ENCODE results near the gene SUPT6H. TPM values are rescaled to one million over a fixed set of nuclear protein-coding genes. Genes with fewer than 3 reads are reported as not detected.
"Not testable (repeated sequence)": the region's sequence is repeated elsewhere in the genome, so short reads cannot be mapped to it uniquely, and the experiment has no call there.

SUPT6H gene
- total RNA-seq, 1 donor from 2014 or later: 52.4 TPM

DNA sequence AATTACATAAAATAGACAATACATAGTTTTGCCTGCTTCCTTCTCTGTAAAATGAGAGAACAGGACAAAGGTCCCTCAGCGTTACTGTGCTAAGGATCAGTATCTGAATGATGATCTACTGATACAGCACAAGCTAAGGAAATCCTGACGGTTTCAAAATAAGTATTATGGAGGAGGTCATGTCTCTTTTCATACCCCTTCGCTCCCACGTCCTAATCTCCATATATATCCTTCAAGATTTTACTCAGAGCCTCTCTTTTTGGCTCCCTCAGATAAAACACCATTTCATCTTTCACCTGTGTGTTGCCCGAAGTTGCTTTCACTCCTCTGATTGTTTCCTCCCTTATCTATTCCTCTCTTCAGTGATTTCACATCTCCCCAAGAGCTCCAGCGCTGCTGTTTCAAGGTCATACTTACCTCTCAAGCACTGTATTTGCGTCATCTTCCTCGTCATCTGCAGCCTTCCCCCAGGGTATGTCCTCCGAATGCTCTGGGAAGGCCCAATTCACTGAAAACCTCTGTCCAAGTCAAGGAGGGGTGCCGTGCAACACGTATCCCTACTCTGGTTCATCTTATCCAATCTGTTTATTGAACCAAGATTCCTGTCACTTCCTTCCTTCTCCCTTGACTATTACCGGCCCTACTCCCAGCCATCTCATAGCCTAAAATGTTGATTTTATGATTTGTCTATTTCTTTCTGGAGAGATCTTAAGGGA is 15.8 kb upstream of the SUPT6H start:
- DNase-seq (ENCODE audit: low read depth, low spot score): no peak

DNA sequence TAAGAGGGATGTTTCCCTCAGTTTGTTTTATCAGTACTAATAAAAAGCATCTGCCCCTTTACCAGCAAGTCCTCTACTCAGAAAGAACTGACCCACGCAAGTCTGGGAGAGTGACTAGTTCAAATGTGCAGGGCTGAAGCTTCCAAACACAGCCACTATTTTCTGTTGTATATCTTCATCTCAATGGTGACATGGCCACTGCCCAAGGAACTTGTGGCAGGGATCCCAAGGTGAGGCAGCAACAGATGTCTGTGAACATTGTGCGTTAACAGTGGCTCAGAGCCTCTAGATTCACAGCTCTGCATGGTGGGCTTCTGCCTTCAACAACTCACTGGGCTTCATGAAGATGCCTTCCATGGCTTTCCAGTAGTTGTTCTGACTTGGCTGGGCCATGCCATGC is 13.3 kb upstream of the SUPT6H start:
- no peak for DNase-seq (ENCODE audit: low read depth, low spot score)

GRCh38 chr17:28655160-28655559 is 6.8 kb upstream of the SUPT6H start:
- DNase-seq (ENCODE audit: low read depth, low spot score): no peak

DNA sequence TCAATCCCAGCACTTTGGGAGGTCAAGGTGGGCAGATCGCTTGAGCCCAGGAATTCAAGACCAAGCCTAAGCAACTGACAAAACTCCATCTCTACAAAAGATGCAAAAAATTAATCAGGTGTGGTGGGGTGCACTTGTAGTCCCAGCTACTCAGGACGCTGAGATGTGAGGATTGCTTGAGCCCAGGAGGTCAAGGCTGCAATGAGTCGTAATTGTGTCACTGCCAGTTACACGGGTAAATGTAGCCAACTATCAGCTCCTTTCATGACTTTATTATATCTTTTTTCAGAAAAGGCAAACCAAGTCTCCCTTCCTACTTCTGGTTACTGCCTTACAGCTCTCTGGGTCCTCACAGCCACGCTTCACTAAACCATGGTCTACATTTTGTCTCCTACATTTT is 4.2 kb upstream of the SUPT6H start:
- no peak for DNase-seq (ENCODE audit: low read depth, low spot score)

DNA sequence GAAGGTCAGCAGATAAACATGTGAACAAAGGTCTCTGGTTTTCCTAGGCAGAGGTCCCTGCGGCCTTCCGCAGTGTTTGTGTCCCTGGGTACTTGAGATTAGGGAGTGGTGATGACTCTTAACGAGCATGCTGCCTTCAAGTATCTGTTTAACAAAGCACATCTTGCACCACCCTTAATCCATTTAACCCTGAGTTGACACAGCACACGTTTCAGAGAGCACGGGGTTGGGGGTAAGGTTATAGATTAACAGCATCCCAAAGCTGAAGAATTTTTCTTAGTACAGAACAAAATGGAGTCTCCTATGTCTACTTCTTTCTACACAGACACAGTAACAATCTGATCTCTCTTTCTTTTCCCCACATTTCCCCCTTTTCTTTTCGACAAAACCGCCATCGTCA is 3.7 kb upstream of the SUPT6H start:
- not testable (repeated sequence) for DNase-seq (ENCODE audit: low read depth, low spot score)

GRCh38 chr17:28658766-28659496 is 3.1 kb upstream of the SUPT6H start:
- not testable (repeated sequence) for DNase-seq (ENCODE audit: low read depth, low spot score)

GRCh38 chr17:28659497-28659881 is 2.5 kb upstream of the SUPT6H start:
- DNase-seq (ENCODE audit: low read depth, low spot score): not testable (repeated sequence)

DNA sequence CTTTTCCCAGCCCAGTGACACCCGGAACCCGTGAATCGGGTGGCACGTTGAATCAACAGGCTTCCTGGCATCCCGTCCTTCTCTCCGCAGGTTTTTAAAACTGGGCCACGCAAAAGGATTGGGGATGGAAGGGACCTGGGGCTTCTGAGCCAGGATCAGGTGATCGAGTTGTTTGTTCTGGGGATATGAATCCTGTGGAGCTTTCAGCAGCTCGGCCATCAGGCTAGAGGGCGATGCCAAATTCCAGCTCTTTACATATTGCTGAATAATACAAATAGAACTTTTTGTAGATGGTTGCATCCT is 473 bp downstream of the SUPT6H start:
- DNase-seq (ENCODE audit: low read depth, low spot score): no peak

- DNase-seq (ENCODE audit: low read depth, low spot score): no peak
These were observed 1.7 kb downstream of the SUPT6H start for GRCh38 chr17:28663723-28664122.

- no peak for DNase-seq (ENCODE audit: low read depth, low spot score)
These were observed 4.0 kb downstream of the SUPT6H start for GRCh38 chr17:28665994-28666393.

DNA sequence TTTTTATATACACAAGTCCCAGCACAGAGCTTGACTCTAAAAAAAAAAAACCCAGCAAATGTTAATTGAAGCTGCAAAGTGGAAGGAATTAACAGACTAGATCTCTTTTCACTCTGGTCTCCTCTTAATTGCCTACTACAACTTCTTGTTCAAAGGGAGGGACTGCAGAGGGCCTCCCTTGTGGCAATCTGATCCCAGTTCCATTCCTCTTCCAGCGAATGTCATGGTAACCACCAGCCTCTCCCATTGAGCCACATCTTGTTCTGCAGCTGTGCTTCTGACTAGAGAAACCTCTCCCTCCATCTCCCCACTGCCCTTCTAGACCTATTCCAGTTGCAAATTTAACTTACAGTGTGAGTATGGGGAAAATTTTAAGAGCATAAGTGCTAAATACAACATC is 5.9 kb downstream of the SUPT6H start:
- no peak for DNase-seq (ENCODE audit: low read depth, low spot score)

GRCh38 chr17:28669918-28670317 is 7.9 kb downstream of the SUPT6H start:
- no peak for DNase-seq (ENCODE audit: low read depth, low spot score)

DNA sequence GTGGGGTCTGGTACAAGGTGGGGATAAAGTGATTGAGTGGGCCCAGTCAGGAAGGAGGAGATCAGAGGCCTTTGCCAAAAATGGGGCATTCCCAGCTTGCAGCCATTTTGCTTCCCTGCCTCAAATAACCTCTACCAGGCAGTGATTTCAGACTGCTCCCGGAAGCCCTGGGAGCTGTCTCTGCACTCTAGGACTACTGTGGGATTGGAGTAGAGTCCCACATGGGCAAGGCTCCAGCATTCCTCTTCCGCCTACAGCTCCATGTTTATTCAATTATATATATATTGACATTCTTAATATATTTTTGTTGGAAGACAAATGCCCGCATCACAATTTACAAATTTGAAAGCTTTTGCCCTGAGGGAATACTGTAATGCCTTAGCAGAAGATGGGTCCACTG is 13.5 kb downstream of the SUPT6H start:
- DNase-seq (ENCODE audit: low read depth, low spot score): no peak

DNA sequence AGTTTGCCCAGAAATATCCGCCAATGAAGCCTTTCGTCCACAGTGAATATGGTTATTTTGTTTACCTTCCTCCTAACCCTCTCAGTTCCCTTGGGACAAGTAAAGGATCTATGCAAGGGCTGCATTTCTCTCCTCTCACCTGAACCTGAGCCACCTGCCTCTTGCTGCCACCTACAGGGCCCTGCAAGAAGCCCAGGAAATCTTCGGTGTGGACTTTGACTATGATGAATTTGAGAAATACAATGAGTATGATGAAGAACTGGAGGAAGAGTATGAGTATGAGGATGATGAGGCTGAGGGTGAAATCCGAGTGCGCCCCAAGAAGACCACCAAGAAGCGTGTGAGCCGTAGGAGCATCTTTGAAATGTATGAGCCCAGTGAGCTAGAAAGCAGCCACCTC is 14.0 kb downstream of the SUPT6H start:
- DNase-seq (ENCODE audit: low read depth, low spot score): no peak

DNA sequence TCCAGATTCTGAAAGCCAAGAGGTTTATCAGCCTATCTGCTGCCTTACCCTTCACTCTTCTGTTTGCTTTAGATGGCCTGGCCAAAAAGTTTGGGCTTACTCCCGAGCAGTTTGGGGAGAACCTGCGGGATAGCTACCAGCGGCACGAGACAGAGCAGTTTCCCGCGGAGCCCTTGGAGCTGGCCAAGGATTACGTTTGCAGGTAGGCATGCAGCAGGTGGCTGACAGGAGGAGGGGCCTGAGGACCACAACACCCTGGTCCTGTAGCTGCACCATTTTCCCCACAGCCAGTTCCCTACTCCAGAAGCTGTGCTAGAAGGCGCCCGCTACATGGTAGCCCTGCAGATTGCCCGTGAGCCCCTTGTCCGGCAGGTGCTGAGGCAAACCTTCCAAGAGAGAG is 20.6 kb downstream of the SUPT6H start:
- DNase-seq (ENCODE audit: low read depth, low spot score): no peak

DNA sequence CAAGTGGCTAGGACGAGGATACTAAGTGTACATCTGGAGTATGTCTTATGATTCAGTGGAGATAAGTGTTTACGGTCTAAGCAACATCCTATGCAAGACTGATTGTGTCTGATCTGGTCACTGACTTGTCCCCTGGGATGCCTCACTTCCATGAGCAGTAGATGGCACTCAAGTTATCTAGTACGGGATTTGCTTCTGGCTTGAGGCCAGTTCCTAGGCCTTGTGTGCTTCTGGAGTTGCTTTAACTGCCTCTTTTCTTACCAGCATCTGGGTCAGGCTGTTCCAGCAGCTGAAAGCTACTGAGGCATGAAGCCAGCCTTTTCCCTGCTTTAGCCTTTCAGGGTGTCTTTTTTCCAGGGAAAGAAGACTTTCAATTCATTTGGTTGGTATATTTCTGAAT is 23.0 kb downstream of the SUPT6H start:
- no peak for DNase-seq (ENCODE audit: low read depth, low spot score)

DNA sequence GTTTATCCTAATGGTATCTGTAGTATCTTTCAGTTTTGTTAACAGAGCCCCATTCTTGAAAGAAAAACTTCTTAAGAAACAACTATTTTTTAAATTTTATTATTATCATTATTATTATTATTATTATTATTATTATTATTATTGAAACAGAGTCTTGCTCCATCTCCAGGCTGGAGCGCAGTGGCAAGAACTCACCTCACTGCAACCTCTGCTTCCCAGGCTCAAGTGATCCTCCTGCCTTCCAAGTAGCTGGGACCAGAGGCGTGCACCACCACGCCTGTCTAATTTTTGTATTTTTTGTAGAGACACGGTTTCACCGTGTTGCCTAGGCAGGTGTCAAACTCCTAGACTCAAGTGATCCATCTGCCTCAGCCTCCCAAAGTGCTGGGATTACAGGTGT is 23.4 kb downstream of the SUPT6H start:
- no peak for DNase-seq (ENCODE audit: low read depth, low spot score)

GRCh38 chr17:28686296-28686695 is 24.3 kb downstream of the SUPT6H start:
- no peak for DNase-seq (ENCODE audit: low read depth, low spot score)

DNA sequence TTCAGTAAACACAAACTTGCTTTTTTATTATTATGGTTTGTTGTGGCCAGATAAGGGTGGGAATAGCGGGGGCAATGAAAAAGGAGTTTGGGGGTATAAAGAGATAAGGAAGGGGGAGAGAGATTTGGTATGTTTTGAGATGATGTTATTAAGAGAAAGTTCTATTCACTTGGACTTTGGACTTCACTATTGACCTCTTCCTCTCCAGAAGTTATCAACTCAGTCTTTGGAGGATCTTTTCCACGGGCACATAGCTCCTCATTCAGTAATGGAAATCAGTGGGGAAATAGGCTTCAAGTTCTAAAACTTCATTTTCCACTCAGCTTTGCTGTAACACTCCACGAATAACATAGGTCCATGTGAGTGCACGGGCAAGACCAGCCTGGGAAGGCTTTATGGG is 26.5 kb downstream of the SUPT6H start:
- no peak for DNase-seq (ENCODE audit: low read depth, low spot score)

DNA sequence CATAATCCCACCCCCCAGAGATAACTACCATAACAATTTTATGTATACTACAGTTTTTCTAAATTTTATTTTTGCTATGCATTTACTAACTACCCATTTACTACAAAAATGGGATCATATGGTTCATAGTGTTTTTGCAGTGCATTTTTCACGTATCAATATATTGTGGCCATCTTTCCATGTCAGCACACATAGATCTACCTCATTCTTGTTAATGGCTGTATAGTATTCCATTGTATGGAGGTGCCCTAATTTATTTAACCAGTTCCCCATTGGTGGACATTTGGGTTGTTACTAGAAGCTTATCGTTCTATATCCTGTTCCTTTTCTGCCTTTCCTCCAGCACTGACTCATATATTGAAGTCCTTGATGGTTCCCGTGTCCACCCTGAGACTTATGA is 27.0 kb downstream of the SUPT6H start:
- DNase-seq (ENCODE audit: low read depth, low spot score): no peak

DNA sequence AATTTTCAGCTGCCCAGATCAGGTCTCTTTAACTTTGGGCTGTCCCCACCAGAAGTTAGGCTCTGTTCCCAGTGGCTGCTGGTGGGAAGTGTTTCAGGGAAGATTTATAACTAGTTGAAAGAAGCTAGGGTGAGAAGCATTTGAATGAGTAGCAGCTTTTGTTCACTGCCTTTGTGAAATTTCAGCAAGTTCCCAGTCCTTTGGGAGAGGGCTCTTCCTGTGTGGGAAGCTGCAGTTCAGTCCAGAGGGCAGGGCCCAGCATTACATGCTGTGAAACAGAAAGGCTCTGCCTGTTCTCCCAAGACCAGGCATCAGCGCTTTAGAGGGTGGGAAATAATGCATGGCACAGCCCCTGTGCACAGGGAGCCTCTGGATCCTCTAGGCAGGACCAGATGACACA is 31.9 kb downstream of the SUPT6H start:
- DNase-seq (ENCODE audit: low read depth, low spot score): no peak

DNA sequence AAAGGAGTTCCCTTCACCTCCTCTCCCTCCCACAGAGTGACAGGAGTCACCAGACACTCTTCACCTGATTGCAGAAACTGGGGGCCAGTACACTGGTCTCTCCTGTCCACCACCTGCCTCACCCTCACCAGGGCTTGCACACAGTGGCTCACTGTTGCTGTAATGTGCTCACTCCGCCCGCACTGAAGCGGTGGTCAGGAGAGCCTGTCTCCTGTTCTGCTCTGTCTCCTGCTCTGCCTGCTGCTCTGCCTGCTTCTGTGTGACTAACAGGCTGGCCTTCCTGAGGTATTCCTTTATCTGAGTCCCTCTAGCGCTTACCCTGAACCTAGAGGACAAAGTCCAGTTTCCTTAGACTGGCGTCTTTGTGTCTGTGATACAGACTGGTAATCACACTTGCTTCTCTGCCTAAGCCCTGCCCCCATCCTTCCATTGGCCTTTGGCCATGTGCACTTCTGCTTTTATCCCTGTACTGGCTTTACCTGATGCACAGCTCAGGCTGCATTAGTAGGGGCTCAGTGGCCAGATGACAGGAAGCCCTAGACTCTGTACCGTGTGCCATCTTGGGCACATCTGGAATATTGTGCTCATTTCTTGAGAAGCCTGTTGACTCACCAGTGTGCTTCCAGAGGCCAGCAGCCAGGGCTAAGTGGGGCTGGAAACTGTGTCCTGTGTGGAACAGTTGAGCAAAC is 36.4 kb downstream of the SUPT6H start:
- DNase-seq (ENCODE audit: low read depth, low spot score): no peak

DNA sequence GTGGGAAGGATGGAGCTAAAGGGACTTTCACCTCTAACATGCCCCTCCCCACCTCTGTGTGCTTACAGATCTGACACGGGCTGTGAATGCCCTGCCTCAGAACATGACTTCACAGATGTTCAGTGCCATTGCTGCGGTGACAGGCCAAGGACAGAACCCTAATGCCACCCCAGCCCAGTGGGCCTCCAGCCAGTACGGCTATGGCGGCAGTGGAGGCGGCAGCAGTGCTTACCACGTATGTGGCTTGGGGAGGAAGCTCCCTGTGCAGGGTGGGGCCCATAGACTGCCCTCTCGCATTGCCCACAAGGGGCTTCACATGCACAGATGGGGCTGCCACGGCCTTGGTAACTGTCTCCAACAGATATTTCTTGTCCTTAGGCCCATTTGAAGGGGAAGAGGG is 38.3 kb downstream of the SUPT6H start:
- no peak for DNase-seq (ENCODE audit: low read depth, low spot score)

All from pulmonary artery endothelial cell (primary cell).